KMS-11 (cell line): ENCODE measurements around the gene ZNF219.
"Not testable (repeated sequence)": the region's sequence is repeated elsewhere in the genome, so short reads cannot be mapped to it uniquely, and the experiment has no call there.

Experiments used
- H2AFZ ChIP-seq: fragments of 200-600 bp; sonication (generic); 2 replicates; pipeline ENCODE4 v1.6.1; 2016; ENCODE audit warnings: antibody characterized with exemption, mixed run types, low read depth
- H3K27ac ChIP-seq: fragments of 200-600 bp; sonication (generic); 2 replicates; pipeline ENCODE4 v1.6.1; 2016; ENCODE audit warnings: mild to moderate bottlenecking, mixed run types
- H3K27me3 ChIP-seq: fragments of 200-600 bp; sonication (generic); 2 replicates; pipeline ENCODE4 v1.6.1; 2017; ENCODE audit warnings: mild to moderate bottlenecking, low read depth, mixed run types, moderate library complexity; ENCODE audit not compliant: insufficient read depth
- H3K36me3 ChIP-seq: fragments of 200-600 bp; sonication (generic); 2 replicates; pipeline ENCODE4 v1.6.1; 2017; ENCODE audit warnings: mild to moderate bottlenecking, mixed run types; ENCODE audit not compliant: insufficient read depth
- H3K4me1 ChIP-seq: fragments of 200-600 bp; sonication (generic); 2 replicates; pipeline ENCODE4 v1.6.1; 2016; ENCODE audit warnings: mild to moderate bottlenecking, low read depth, mixed run types; ENCODE audit not compliant: poor library complexity, severe bottlenecking
- H3K4me2 ChIP-seq: fragments of 200-600 bp; sonication (generic); 2 replicates; pipeline ENCODE4 v1.7.0; 2016; ENCODE audit warnings: mild to moderate bottlenecking, mixed run types
- H3K4me3 ChIP-seq: fragments of 200-600 bp; sonication (generic); IDR thresholded peaks from 2 replicates; pipeline ENCODE4 v1.6.1; 2017; ENCODE audit warnings: low read depth, low read length, mixed read lengths; ENCODE audit not compliant: insufficient read depth
- H3K79me2 ChIP-seq: fragments of 200-600 bp; sonication (generic); 2 replicates; pipeline ENCODE4 v1.6.1; 2016; ENCODE audit warnings: low read depth, mixed run types; ENCODE audit not compliant: insufficient read depth
- H3K9ac ChIP-seq: fragments of 200-600 bp; sonication (generic); 2 replicates; pipeline ENCODE4 v1.6.1; 2016; ENCODE audit warnings: mild to moderate bottlenecking, mixed run types
- H4K20me1 ChIP-seq: fragments of 200-600 bp; sonication (generic); 2 replicates; pipeline ENCODE4 v1.6.1; 2016; ENCODE audit warnings: mild to moderate bottlenecking, mixed run types; ENCODE audit not compliant: insufficient read depth
- TF ChIP-seq, protein P1 (sequence below): fragments of 200-600 bp; sonication (generic); conservative IDR thresholded peaks from 2 replicates; pipeline ENCODE4 v1.6.1; 2017; ENCODE audit warnings: low read depth, mild to moderate bottlenecking, antibody characterized with exemption, low read length, moderate library complexity, mixed read lengths

Gene ZNF219

GRCh38 chr14:21043974-21044618 is 54.4 kb downstream of the ZNF219 start:
- Histone ChIP-seq H3K4me2 (no peak overlapping the region), H3K9ac (no peak overlapping the region), H3K27me3 (no peaks in the 10 kb centered on the region), H3K4me3 (no peak overlapping the region), H3K27ac (no peak overlapping the region), H3K36me3 (no peaks in the 10 kb centered on the region), H3K4me1 (no peaks in the 10 kb centered on the region), H4K20me1 (no peaks in the 10 kb centered on the region), H3K79me2 (no peaks in the 10 kb centered on the region), H2AFZ (no peak overlapping the region)
- TF ChIP-seq, protein P1, sequence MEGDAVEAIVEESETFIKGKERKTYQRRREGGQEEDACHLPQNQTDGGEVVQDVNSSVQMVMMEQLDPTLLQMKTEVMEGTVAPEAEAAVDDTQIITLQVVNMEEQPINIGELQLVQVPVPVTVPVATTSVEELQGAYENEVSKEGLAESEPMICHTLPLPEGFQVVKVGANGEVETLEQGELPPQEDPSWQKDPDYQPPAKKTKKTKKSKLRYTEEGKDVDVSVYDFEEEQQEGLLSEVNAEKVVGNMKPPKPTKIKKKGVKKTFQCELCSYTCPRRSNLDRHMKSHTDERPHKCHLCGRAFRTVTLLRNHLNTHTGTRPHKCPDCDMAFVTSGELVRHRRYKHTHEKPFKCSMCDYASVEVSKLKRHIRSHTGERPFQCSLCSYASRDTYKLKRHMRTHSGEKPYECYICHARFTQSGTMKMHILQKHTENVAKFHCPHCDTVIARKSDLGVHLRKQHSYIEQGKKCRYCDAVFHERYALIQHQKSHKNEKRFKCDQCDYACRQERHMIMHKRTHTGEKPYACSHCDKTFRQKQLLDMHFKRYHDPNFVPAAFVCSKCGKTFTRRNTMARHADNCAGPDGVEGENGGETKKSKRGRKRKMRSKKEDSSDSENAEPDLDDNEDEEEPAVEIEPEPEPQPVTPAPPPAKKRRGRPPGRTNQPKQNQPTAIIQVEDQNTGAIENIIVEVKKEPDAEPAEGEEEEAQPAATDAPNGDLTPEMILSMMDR, result no peak

DNA sequence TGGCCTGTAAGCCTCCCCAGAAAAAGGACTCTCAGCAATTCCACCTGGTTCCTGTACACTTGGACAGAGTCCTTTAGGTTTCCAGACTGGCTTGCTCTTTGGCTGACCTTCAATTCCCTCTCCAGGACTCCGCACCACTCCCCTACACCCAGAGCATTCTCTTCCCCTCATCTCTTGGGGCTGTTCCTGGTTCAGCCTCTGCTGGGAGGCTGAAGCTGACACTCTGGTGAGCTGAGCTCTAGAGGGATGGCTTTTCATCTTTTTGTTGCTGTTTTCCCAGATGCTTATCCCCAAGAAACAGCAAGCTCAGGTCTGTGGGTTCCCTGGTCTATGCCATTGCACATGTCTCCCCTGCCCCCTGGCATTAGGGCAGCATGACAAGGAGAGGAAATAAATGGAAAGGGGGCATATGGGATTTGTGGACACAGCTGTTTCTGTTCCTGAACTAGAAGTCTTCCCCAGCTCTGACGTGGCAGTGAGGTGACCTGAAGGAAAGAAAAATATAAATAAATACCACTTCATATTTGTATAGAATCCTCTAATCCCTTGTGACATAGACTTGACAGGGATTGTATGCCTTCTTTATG is 55.0 kb downstream of the ZNF219 start:
- Histone ChIP-seq H2AFZ (no peak overlapping the region), H3K4me2 (no peak overlapping the region)
- TF ChIP-seq, protein P1, result no peak

GRCh38 chr14:21042918-21043317 is 55.5 kb downstream of the ZNF219 start:
- H2AFZ ChIP-seq, result no peak overlapping the region
- no peaks in the 10 kb centered on the region for H3K4me1 ChIP-seq
- H3K4me3 ChIP-seq, result no peak overlapping the region
- no peaks in the 10 kb centered on the region for H3K79me2 ChIP-seq
- TF ChIP-seq, protein P1, result no peak
- H3K27me3 ChIP-seq, result no peaks in the 10 kb centered on the region
- no peak overlapping the region for H3K27ac ChIP-seq
- H3K9ac ChIP-seq, result no peak overlapping the region
- H3K36me3 ChIP-seq, result no peaks in the 10 kb centered on the region
- H4K20me1 ChIP-seq, result no peaks in the 10 kb centered on the region
- no peak overlapping the region for H3K4me2 ChIP-seq

More for the DNA sequence above, 55.0 kb downstream of the ZNF219 start:
- no peak overlapping the region for H3K27ac ChIP-seq
- H3K4me1 ChIP-seq, result no peaks in the 10 kb centered on the region
- no peaks in the 10 kb centered on the region for H3K27me3 ChIP-seq
- H3K79me2 ChIP-seq, result no peaks in the 10 kb centered on the region
- no peak overlapping the region for H3K9ac ChIP-seq
- H4K20me1 ChIP-seq, result no peaks in the 10 kb centered on the region
- H3K4me3 ChIP-seq, result no peak overlapping the region
- H3K36me3 ChIP-seq, result no peaks in the 10 kb centered on the region

GRCh38 chr14:21041676-21042433 is 56.6 kb downstream of the ZNF219 start, which contains the start of gene RNASE7:
Gene RNASE7, plus strand, starts transcription at chr14:21042362. Its CDS starts 631 bp downstream, at chr14:21042993.
- H3K36me3 ChIP-seq, result no peaks in the 10 kb centered on the region
- no peak within 1 kb of the TSS for H2AFZ ChIP-seq
- no peaks in the 10 kb centered on the region for H3K27me3 ChIP-seq
- H3K79me2 ChIP-seq, result no peaks in the 10 kb centered on the region
- H3K9ac ChIP-seq, result no peak within 1 kb of the TSS
- no peak within 1 kb of the TSS for H3K4me2 ChIP-seq
- no peaks in the 10 kb centered on the region for H3K4me1 ChIP-seq
- TF ChIP-seq, protein P1, result no peak
- no peaks in the 10 kb centered on the region for H4K20me1 ChIP-seq
- H3K27ac ChIP-seq, result no peak within 1 kb of the TSS
- no peak within 1 kb of the TSS for H3K4me3 ChIP-seq

DNA sequence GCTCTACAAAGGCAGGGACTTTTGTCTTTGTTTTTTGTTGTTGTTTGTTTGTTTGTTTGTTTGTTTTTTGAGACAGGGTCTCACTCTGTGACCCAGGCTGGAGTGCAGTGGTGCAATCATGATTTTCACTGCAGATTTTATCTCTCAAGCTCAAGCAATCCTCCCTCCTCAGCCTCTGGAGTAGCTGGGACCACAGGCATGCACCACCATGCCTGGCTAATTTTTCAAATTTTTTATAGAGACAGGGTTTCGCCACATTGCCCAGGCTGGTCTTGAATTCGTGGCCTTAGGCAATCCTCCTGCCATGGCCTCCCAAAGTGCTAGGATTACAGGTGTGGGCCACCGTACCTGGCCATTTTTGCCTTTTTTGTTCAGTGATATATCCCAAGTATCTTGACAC is 57.5 kb downstream of the ZNF219 start:
- H3K4me2 ChIP-seq, H4K20me1 ChIP-seq, H3K36me3 ChIP-seq, H3K4me3 ChIP-seq, H3K27ac ChIP-seq, H3K27me3 ChIP-seq, H3K9ac ChIP-seq, H2AFZ ChIP-seq, H3K79me2 ChIP-seq, H3K4me1 ChIP-seq: not testable (repeated sequence)
